GM12874 (cell line): Measurements from ENCODE around the gene GPR160.

ENCODE experiments used
- TF ChIP-seq, protein P1 (sequence below): IDR thresholded peaks from 2 replicates; pipeline ENCODE4 v1.5.1; 2011; ENCODE audit warnings: low read depth, mild to moderate bottlenecking, control low read depth, low read length, moderate library complexity; ENCODE audit not compliant: insufficient read depth

GPR160 gene

DNA sequence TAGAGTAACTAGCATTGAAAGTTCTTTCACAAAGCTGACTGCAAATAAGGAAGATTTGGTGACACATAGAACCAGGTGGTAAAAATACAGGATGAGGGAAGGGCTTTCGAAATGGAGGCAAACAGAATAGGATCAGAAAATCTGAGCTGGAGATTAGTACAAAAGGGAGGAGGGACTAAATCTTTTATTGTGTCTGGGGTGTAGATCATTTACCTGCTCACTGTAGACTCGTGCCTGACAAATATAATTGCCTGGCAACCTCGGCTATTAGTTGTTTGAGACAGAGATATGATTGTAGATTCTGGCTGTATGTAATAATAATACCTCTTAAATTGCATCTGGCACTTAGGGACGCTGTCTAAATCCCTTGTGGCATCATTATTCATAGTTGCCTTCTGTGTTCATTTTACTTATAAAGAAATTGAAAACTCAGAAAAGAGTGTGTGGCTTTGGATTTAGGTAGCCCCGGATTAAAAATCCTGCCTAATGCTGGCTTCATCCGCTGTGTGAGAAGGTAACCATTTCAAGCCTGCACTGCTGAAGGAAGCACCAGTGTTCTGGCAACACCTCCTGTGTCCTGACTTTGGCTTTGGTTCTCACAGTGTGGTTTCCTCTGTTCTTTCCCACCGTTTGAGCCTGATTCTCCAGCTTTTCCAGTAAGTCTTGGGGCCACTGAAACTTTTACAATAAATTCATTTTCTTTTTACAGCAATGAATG, 25.0 kb upstream of the GPR160 start:
- TF ChIP-seq, protein P1, sequence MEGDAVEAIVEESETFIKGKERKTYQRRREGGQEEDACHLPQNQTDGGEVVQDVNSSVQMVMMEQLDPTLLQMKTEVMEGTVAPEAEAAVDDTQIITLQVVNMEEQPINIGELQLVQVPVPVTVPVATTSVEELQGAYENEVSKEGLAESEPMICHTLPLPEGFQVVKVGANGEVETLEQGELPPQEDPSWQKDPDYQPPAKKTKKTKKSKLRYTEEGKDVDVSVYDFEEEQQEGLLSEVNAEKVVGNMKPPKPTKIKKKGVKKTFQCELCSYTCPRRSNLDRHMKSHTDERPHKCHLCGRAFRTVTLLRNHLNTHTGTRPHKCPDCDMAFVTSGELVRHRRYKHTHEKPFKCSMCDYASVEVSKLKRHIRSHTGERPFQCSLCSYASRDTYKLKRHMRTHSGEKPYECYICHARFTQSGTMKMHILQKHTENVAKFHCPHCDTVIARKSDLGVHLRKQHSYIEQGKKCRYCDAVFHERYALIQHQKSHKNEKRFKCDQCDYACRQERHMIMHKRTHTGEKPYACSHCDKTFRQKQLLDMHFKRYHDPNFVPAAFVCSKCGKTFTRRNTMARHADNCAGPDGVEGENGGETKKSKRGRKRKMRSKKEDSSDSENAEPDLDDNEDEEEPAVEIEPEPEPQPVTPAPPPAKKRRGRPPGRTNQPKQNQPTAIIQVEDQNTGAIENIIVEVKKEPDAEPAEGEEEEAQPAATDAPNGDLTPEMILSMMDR = no peak

DNA sequence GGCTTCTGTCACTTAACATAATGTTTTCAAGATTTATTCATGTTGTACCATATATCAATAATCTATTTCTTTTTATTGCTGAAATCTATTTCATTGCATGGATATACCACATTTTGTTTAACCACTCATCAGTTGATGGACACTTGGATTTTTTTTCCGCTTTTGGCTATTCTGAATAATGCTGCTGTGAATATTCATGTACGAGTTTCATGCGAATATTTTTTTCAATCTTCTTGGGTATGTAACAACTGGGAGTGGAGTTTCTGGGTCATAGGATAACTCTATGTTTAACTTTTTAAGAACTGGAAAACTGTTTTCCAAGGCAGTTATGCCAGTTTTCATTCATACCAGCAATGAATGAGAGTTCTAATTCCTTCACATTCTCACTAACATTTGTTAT, 21.7 kb upstream of the GPR160 start:
- TF ChIP-seq, protein P1 = no peak

- TF ChIP-seq, protein P1 = no peak
Observed at GRCh38 chr3:170021083-170021482, 16.7 kb upstream of the GPR160 start.

- TF ChIP-seq, protein P1 = no peak
Observed at GRCh38 chr3:170022336-170022735, 15.5 kb upstream of the GPR160 start.

- TF ChIP-seq, protein P1 = no peak
Observed at GRCh38 chr3:170023165-170023564, 14.6 kb upstream of the GPR160 start.

- TF ChIP-seq, protein P1 = no peak
Observed at GRCh38 chr3:170024581-170024980, 13.2 kb upstream of the GPR160 start.

DNA sequence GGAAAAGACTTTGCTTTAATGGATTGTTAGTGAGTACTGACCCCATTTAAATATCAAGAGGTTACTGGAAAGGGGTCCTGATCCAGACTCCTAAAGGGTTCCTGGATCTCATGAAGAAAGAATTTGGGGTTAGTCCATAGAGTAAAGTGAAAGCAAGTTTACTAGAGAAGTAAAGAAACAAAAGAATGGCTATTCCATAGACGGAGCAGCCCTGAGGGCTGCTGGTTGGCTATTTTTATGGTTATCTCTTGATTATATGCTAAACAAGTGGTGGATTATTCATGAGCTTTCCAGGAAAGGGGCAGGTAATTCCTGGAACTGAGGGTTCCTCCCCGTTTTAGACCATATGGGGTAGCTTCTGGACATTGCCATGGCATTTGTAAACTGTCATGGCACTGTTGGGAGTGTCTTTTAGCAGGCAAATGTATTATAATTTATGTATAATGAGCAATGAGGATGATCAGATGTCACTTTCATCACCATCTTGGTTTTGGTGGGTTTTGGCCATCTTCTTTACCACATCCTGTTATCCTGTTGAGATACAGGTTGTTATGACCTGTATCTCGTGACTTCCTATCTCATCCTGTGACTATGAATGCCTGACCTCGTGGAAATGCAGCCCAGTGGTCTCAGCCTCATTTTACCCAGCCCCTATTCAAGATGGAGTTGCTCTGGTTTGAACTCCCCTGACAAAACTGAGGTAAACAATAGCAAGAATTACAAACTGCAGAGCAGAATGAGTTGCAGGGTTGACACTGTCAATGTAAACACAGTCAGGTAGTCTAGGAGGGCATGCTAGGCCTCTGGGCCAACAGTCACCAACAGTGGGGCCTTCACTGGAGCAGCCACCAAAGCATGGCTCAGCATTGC, 10.3 kb upstream of the GPR160 start:
- TF ChIP-seq, protein P1 = no peak
